DND-41 (cell line): ENCODE data around the gene EYA2.

Experiments
- ATAC-seq: fragments of 200-7000 bp; cut with Tn5 transposase; 3 replicates; pipeline ENCODE4 v1.9.1; 2021; ENCODE audit warnings: low read depth; ENCODE audit not compliant: insufficient read depth
- DNase-seq: peaks from one replicate; pipeline ENCODE4 v3.0.0-alpha.2; 2020
- H2AFZ ChIP-seq: 2 replicates; pipeline ENCODE4 v1.6.0; 2012; ENCODE audit warnings: low read depth, low read length
- H3K27ac ChIP-seq: 2 replicates; pipeline ENCODE4 v1.5.1; 2012; ENCODE audit warnings: low read length, inconsistent platforms
- H3K27me3 ChIP-seq: fragments of 200-600 bp; sonication (generic); 2 replicates; pipeline ENCODE4 v1.6.0; 2012; ENCODE audit warnings: low read length, mild to moderate bottlenecking, inconsistent platforms; ENCODE audit not compliant: insufficient read depth, poor library complexity
- H3K36me3 ChIP-seq: 2 replicates; pipeline ENCODE4 v1.5.1; 2012; ENCODE audit warnings: low read length, inconsistent platforms; ENCODE audit not compliant: insufficient read depth
- H3K4me1 ChIP-seq: 2 replicates; pipeline ENCODE4 v1.5.1; 2012; ENCODE audit warnings: mild to moderate bottlenecking, low read length; ENCODE audit not compliant: insufficient read depth
- H3K4me2 ChIP-seq: 2 replicates; pipeline ENCODE4 v1.6.0; 2012; ENCODE audit warnings: mild to moderate bottlenecking, moderate library complexity, low read length, inconsistent platforms; ENCODE audit not compliant: insufficient read depth
- H3K4me3 ChIP-seq, 2 experiments: fragments of 200-600 bp in 1 of 2; shearing (Covaris generic) in 1 of 2; 2 replicates each; pipeline ENCODE4 v1.5.1; 2012 to 2016; ENCODE audit warnings: inconsistent platforms in 2 of 2, low read length in 2 of 2, mild to moderate bottlenecking in 2 of 2, low read depth in 1 of 2, moderate library complexity in 1 of 2
- H3K79me2 ChIP-seq: 2 replicates; pipeline ENCODE4 v1.6.0; 2012; ENCODE audit warnings: low read length, inconsistent platforms; ENCODE audit not compliant: insufficient read depth
- H3K9ac ChIP-seq: 2 replicates; pipeline ENCODE4 v1.6.0; 2012; ENCODE audit warnings: low read depth, mild to moderate bottlenecking, inconsistent platforms, low read length, moderate library complexity
- H3K9me3 ChIP-seq: 2 replicates; pipeline ENCODE4 v1.5.1; 2012; ENCODE audit warnings: low read length, moderate library complexity, mild to moderate bottlenecking, inconsistent platforms; ENCODE audit not compliant: insufficient read depth, severe bottlenecking
- H4K20me1 ChIP-seq: 2 replicates; pipeline ENCODE4 v1.6.0; 2012; ENCODE audit warnings: low read length; ENCODE audit not compliant: insufficient read depth
- CTCF ChIP-seq: IDR thresholded peaks from 2 replicates; pipeline ENCODE4 v1.5.1; 2012; ENCODE audit warnings: borderline replicate concordance, low read length, moderate library complexity, mild to moderate bottlenecking; ENCODE audit not compliant: poor library complexity, severe bottlenecking; ENCODE audit errors: extremely low read depth
- EZH2 ChIP-seq: IDR thresholded peaks from 3 replicates; pipeline ENCODE4 v1.6.1; 2012; ENCODE audit warnings: borderline replicate concordance, low read depth, mild to moderate bottlenecking, moderate library complexity, low read length, inconsistent platforms; ENCODE audit not compliant: severe bottlenecking

EYA2 gene

GRCh38 chr20:47110819-47111218 lies 216.2 kb downstream of the EYA2 start:
- no peak overlapping the region for H3K4me3 ChIP-seq
- DNase-seq (no peak), ATAC-seq (no peak)
- no peak overlapping the region for H2AFZ ChIP-seq
- no peaks in the 10 kb centered on the region for H3K79me2 ChIP-seq
- H3K9me3 ChIP-seq, result peaks cover 13% of the 10 kb centered on the region
- no peak overlapping the region for H3K9ac ChIP-seq
- no peaks in the 10 kb centered on the region for H3K27me3 ChIP-seq
- no peak overlapping the region for H3K4me2 ChIP-seq
- no peaks in the 10 kb centered on the region for H3K36me3 ChIP-seq
- H3K4me1 ChIP-seq, result no peaks in the 10 kb centered on the region
- H3K27ac ChIP-seq, result no peak overlapping the region
- TF ChIP-seq EZH2, result no peak
- TF ChIP-seq CTCF, result no peak
- no peaks in the 10 kb centered on the region for H4K20me1 ChIP-seq

- no peak overlapping the region for H2AFZ ChIP-seq
- no peak for TF ChIP-seq EZH2
- TF ChIP-seq CTCF, result no peak
- no peak overlapping the region for H3K4me2 ChIP-seq
- DNase-seq, result no peak
- no peaks in the 10 kb centered on the region for H4K20me1 ChIP-seq
- no peaks in the 10 kb centered on the region for H3K36me3 ChIP-seq
- ATAC-seq, result no peak
- H3K9me3 ChIP-seq, result peaks cover 13% of the 10 kb centered on the region
- no peak overlapping the region for H3K9ac ChIP-seq
- H3K4me3 ChIP-seq, result no peak overlapping the region
- H3K4me1 ChIP-seq, result no peaks in the 10 kb centered on the region
- no peaks in the 10 kb centered on the region for H3K79me2 ChIP-seq
- H3K27ac ChIP-seq, result no peak overlapping the region
- H3K27me3 ChIP-seq, result no peaks in the 10 kb centered on the region
These were observed 216.9 kb downstream of the EYA2 start for GRCh38 chr20:47111576-47111975.

- no peak for DNase-seq
- Histone ChIP-seq H3K36me3 (no peaks in the 10 kb centered on the region), H3K9ac (no peak overlapping the region), H3K9me3 (peaks cover 13% of the 10 kb centered on the region), H3K4me2 (no peak overlapping the region), H3K4me3 (no peak overlapping the region), H3K27me3 (peaks cover 4% of the 10 kb centered on the region), H3K27ac (no peak overlapping the region), H2AFZ (no peak overlapping the region), H3K4me1 (no peaks in the 10 kb centered on the region), H4K20me1 (no peaks in the 10 kb centered on the region), H3K79me2 (no peaks in the 10 kb centered on the region)
- TF ChIP-seq CTCF (no peak), EZH2 (no peak)
- no peak for ATAC-seq
These were observed 218.9 kb downstream of the EYA2 start for GRCh38 chr20:47113362-47114109.

GRCh38 chr20:47115694-47116093 lies 221.1 kb downstream of the EYA2 start:
- no peak overlapping the region for H3K4me3 ChIP-seq
- H3K4me2 ChIP-seq, result no peak overlapping the region
- TF ChIP-seq CTCF (no peak), EZH2 (no peak)
- no peak overlapping the region for H3K9ac ChIP-seq
- H3K27me3 ChIP-seq, result peaks cover 4% of the 10 kb centered on the region
- no peak for ATAC-seq
- H4K20me1 ChIP-seq, result no peaks in the 10 kb centered on the region
- H3K79me2 ChIP-seq, result no peaks in the 10 kb centered on the region
- DNase-seq, result no peak
- H3K27ac ChIP-seq, result no peak overlapping the region
- peaks cover 7% of the 10 kb centered on the region for H3K9me3 ChIP-seq
- no peaks in the 10 kb centered on the region for H3K36me3 ChIP-seq
- H2AFZ ChIP-seq, result no peak overlapping the region
- H3K4me1 ChIP-seq, result no peaks in the 10 kb centered on the region
